NCI-H146 (cell line): ENCODE results near the gene BCKDK.
"Not testable (repeated sequence)": the region's sequence is repeated elsewhere in the genome, so short reads cannot be mapped to it uniquely, and the experiment has no call there.

Source experiments
- DNase-seq: peaks from one replicate; lab custom pipeline; 2025; lab: John Stamatoyannopoulos, UW

BCKDK gene

GRCh38 chr16:31120129-31120528 lies 11.9 kb downstream of the BCKDK start:
- no peak for DNase-seq

DNA sequence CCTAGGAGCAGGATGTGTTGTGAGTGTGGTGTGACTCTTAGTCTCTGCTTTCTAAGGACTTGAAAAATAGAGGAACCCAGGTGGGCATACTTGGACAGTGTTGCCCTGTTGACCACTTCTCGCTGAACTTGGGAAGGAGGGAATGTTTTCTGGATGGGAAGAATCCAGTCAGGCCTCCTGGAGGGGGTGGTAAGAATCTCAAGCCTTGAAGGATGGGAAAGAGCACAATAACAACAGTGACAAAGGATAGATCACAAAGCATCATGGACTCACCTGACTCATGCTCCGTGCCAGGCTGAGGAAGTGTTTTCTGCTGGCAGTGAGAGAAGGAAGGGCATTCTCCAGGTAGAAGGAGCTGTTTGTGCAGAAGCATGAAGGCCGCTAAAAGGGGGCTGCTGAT lies 17.7 kb downstream of the BCKDK start:
- DNase-seq = no peak

DNA sequence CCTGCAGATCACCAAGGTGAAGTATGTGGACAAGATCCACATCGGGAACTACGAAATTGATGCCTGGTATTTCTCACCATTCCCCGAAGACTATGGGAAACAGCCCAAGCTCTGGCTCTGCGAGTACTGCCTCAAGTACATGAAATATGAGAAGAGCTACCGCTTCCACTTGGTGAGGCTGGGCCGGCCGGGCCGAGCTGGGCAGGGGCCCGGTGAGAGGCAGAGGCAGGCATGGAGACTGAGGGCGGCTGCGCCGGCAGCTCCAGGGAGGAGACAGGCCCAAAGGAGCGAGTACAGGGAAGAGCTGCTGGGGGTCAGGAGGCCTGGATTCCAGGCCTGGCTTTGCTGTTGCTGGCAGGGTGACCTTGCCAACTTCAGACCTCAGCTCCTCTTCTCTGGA lies 19.0 kb downstream of the BCKDK start:
- no peak for DNase-seq

GRCh38 chr16:31128711-31129567 lies 20.8 kb downstream of the BCKDK start:
- no peak for DNase-seq

- no peak for DNase-seq
Observed at GRCh38 chr16:31129568-31130335, 21.6 kb downstream of the BCKDK start.

GRCh38 chr16:31130336-31130891 lies 22.2 kb downstream of the BCKDK start:
- no peak for DNase-seq

DNA sequence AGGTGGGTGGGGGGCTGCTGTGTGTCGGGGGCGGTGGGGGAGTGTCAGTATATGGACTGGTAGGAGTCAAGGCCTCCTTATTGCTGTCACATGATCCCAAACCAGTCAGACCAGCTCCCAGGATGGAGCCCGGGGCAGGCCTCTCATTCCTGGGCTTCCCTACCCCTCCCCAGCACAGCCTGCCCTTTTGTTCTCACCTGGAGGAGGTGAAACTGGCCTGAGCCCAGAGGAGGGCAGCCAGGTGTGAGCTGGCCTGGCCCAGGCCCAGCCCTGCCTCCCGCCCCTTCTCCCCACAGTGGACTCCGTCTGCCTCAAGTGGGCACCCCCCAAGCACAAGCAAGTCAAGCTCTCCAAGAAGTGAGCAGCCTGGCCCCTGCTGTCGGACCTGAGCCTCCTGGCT lies 22.7 kb downstream of the BCKDK start:
- no peak for DNase-seq

DNA sequence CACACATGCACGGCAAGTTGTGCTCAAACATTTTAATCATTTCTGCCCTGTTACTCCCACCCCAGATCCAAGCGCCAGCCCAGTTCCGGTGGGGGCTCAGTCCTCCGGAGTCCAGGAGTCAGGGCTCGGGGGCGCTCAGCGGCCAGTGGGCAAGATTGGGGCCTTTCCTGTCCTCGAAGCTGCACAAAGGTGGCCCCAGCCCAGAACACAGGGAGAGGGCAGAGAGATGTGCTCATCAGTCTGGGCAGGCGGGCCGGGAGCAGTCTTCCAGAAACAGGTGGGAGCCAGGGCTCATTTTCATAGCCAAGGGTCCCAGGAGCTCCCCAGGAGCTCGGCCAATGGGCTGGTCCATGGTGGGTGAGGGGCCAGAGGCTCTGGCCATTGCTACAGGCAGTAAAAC lies 23.2 kb downstream of the BCKDK start:
- no peak for DNase-seq

GRCh38 chr16:31131841-31132271 lies 23.7 kb downstream of the BCKDK start:
- no peak for DNase-seq

- no peak for DNase-seq
Observed at GRCh38 chr16:31132303-31132979, 24.3 kb downstream of the BCKDK start.

GRCh38 chr16:31133046-31133501 lies 24.9 kb downstream of the BCKDK start:
- no peak for DNase-seq

DNA sequence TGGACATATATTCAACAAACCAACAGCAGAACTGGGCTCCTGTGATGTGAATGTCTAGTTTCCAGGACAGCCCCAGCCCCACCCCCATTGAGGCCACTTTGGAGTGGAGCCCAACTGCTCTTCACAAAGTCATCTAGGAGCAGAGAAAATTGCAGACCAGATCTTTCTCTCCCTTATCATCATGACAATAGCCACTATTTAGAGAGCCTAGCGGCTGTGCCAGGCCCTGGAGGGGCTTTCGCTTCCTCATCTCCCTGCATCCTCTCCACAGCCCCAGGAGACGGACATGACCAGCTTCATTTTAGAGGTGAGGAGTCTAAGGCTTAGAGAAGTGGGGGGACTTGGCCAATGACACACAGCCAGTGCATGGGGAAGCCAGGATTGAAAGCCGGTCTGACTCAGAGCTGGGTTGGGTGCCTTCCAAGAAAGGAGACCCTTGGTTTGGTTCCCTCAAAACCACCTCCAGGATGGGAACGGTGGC lies 25.9 kb downstream of the BCKDK start:
- DNase-seq = no peak

DNA sequence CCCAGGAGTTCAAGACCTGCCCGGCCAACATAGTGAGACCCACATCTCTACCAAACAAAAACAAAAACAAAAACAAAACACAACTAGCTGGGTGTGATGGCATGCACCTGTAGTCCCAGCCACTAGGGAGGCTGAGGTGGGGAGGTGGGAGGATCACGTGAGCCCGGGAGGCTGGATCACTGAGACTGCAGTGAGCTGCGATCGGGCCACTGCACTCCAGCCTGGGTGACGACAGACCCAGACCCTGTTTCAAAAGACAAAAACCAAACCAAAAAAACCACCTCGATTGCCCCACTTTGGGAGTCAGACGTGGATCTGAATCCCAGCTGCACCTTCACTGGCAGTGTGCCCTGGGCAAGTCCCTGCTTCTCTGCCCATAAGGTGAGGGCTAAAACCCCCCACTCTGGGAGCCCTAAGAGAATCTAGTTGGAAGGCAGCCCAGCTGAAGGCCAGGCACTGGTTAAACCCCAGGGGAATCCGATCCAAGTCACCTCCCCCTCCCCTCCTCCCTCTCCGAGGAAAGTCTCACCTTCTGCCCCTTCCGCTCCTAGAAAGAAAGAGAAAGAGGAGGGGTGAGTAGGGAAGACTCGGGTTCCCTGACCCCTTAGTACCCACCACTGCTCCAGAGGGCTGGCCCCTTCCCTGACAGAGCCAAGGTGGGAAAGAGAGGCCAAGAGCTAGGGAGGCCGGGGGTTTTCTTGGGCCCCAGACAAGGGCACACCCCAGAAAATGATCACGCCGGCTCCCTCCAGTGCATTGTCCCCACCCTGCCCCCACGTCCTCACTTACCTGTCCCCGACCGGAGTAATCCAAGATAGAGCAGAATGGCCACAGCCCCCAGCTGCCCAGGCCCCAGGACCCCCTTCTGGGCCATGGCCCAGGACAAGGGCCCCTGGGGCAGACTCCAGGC lies 26.7 kb downstream of the BCKDK start:
- no peak for DNase-seq

GRCh38 chr16:31135535-31136286 lies 27.5 kb downstream of the BCKDK start, which contains the start of gene PRSS8:
PRSS8 (minus strand) TSS chr16:31135727; CDS start chr16:31135498, 229 bp downstream.
- DNase-seq = peak; percentile 32

- DNase-seq = no peak
Observed at GRCh38 chr16:31136287-31136662, 28.1 kb downstream of the BCKDK start.

DNA sequence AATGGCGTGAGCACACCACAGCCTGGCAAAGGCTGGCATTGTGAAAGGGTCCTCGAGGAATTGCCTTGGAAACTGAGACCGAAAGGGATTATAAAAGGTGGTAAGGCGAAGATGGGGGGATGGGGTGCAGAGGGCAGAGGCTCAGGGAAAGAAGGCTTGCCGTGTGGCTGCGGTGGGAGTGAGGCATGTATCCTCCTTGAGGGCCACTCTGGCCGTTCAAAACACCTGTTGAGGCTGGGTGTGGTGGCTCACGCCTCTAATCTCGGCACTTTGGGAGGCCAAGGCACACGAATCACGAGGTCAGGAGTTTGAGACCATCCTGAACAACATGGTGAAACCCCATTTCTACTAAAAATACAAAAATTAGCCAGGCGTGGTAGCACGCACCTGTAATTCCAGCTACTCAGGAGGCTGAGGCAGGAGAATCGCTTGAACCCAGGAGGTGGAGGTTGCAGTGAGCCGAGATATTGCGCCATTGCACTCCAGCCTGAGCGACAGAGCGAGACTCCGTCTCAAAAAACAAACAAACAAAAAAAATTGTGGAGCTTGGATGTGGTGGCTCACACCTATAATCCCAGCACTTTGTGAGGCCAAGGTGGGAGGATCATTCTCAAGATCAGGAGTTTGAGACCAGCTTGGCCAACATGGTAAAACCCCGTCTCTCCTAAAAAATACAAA lies 28.8 kb downstream of the BCKDK start:
- DNase-seq = not testable (repeated sequence)

DNA sequence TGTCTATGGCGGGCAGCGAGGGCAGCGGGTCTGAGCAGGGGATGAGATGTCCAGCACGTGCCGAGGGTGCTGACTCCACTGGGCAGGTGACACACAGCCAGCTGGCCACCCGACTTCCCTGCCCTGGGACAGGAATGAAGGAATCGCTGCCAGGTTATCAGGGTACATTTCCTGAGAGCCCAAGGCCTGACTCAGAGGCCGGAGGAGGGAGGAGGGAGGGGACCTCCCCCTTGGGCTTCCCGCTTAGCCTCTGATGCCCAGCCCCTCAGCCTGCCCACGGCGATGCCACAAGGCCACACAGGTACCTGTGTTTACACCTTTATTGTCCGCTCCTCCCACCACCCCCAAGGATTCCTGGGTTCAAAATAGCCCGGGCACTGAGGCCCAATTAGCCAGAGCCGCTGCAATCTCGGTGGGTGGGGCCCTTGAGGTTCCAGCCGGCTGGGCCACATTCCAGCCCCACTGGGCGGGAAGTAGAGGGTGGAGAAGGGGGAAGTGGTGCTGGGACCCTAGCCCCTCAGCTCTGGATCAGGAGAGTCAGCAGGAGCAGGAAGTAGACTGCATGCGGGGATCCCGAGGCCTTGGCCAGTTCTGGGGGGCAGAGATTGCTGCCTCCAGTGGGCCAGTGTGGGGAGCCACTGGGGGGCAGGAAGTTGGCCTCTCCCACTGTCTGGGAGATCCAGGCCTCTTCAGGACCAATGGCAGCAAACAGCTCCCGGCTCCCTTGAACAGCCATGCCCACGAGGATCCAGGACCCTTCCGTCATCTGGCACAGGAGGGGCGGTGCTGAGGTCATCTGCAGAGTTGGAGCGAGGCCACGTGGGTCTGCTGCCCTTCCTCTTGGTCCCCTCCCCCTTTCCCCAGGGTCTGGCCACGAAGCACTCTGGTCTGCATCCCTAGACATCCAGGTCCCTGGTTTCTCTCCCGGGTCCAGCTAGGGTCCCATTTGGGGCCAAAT lies 30.7 kb downstream of the BCKDK start:
- no peak for DNase-seq

DNA sequence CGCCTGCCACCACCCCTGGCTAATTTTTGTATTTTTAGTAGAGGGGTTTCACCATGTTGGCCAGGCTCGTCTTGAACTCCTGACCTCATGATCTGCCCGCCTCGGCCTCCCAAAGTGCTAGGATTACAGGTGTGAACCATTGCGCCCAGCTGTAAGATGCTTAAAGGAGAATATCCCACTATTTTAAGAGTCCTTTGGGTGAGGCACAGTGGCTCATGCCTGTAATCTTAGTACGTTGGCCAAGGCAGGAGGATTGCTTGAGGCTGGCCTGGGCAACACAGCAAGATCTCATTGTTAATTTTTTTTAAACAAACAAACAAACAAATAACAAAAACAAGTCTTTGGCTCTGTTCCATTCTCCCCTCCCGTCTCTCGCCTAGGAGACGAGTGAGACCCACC lies 32.9 kb downstream of the BCKDK start:
- not testable (repeated sequence) for DNase-seq
